Right forelimb (tissue), 1 donor: ENCODE data around the gene SNX8.
A peak's percentile ranks its signal among the peaks of the same experiment; 100 is the strongest.

Experiments
- DNase-seq: peaks from one replicate; pipeline ENCODE4 v3.0.0-alpha.2; 2018

SNX8 gene

DNA sequence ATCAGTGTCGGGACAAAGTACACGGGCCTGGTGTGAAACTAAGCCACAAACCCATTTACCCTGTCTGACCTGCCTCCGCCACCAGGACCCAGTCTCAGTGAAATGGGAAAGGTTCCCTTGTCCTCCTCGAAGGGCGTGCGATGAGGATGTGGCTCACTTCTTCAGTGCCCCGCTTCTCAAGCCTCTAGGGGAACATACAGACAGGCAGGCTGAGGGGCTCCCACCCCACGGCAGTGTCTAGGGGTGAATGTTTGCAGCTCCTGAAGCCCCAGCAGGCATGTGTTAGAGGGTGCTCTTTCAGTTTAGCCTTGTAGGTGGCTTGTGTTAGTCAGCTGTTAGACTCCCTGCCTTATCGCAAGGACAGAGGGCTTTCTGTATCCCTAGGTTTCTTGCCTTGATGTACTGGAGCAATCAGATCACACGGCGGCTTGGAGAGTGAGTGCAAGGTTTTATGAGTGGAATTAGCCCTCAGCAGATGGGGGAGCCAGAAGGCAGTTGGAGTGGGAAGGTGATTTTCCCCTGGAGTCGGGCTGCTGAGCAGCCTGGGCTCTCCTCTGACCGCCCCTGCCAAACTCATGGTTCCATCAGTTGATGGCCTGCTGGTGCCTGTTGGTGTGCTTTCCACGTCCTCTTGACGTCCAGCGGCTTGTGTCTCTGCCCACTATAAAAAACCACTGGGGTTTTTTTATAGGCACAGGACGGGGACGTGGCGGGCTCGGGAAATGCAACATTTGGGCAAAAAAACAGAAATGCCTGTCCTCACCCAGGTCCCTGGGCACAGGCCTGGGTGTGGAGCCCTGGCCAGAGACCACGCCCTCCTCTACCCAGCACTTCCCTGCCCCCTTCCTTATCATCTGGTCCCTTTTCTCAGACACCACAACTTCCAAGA, 71.5 kb downstream of the SNX8 start:
- no peak for DNase-seq

DNA sequence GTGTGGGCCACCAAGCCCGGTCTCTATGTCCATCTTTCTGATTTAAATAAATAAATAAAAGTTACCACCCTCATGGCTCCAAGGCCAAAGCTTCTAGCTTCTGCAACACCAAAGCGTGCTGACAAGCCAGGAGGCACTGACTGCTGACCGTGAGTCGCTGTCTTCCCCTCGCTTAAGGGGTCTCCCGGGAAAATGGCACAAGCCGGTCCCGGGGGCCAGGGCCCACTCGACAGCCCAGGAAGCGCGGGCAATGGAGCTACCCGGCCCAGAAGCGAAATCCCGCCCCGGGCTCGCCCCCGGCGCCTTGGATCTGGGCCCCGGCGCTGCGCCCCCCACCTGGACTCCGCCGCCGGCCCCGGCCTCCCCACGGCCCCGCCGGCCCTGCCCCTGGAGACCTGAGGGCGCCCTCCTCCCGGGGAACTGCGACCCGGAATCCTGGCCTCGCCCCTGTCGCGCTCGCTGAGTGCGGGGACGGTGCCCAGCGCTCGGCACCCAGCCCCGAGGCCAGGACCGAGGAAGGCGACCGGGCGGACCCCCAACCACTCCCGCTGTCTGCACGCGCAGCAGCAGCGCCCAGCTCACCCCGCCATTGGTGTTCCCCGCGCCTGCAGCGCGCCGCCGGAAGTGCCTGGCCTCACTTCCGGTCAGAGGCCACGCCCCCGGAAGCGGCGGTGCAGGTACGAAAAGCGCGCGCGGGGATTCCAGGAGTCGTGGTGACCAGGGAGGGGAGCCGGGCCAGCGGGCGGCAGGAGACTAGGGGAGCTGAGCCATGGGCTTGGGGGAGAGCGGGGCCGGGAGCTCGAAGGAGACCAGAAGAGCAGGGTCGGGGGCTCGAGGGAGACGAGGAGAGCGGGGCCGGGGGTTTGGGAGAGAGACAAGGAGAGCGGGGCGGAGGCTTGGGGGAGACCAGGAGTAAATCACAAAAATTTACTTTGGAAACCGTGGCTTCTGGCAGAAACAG, 72.4 kb downstream of the SNX8 start, which contains the start of the genes MRM2 and NUDT1:
Gene MRM2, minus strand, starts transcription at position 626 of the 961 bp plus-strand sequence. Its CDS starts 36 bp downstream, at position 590.
Gene NUDT1, plus strand, starts transcription at position 647 of the 961 bp plus-strand sequence. CDS start 2,349 bp downstream, outside the sequence.
- DNase-seq = peak; percentile 90

- DNase-seq = no peak
Measured at GRCh38 chr7:2239242-2239641, 75.0 kb downstream of the SNX8 start.

DNA sequence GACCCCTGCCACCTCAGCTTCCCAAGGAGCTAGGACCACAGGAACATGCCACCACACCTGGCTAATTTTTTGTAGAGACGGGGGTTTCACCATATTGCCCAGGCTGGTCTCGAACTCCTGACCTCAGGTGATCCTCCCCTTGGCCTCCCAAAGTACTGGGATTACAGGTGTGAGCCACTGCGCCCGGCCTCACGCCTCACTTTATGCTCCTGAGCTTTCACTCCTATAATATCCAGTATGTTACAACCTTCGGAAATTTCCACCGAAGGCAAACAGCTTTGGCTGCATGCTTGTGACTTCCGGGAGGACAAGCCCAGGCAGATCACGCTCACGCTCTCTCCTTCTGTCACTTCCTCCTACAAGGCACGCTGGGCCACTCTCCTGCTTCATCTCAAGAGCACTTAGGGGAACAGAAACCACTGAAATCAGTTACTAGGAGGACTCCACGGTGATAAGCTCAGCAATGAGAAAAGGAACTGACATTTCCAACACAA, 77.1 kb downstream of the SNX8 start:
- DNase-seq = no peak

DNA sequence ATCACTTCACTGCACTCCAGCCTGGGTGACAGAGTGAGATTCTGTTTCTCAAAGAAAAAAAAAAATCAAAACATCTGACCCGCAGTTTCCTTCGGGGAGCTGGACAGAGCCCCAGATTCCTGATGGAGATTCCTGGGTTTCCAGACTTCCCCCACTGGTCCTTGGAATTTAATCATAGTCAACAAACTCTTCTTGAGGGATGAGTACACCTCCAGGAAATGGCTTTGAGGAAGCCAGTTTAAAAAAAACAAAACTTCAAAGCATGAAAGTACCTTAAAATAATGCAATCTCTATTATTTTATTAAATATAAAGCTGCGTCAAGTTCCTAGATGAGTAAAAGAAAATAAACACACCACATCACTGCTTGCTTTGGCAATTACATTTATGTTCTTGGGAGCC, 80.3 kb downstream of the SNX8 start:
- no peak for DNase-seq

DNA sequence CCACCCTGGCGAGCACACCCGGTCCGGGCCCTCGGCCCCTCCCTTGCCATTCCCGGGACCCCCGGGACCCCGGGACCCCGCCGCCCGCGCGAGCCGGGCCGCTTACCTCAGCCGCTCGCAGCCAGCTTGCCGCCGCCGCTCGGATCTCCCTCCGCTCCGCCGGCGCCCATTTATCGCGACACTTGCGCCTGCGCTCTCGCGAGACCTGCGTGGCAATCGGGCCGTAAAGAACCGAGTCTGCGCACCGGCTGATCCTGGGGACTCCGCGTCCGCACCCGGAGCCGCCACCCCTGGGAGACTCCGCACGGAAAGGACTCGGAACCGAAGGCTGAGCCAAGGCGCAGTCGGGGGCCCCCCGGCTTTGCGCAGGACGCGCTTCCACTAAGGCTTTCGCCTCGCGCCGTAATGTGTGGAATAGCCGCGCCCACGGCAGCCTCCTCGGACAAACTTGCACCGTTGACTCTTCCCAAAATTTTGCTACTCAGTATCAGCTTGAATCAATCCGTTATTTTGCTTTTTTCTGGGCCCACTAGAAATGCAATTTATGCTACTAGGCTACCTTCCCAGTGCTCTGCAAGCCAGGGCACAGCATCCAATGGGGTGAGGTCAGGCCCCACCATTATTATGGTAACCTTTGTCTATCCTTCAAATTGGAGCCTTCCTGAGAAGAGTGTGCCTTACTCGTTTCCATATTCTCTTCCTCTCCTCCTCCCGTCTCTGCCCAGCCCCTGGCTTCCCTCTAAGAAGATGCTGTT, 81.3 kb downstream of the SNX8 start, which contains the start of gene MAD1L1:
Gene MAD1L1, minus strand, starts transcription at position 180 of the 755 bp plus-strand sequence. CDS start 2,812 bp downstream, outside the sequence.
- peak; percentile 94 for DNase-seq

DNA sequence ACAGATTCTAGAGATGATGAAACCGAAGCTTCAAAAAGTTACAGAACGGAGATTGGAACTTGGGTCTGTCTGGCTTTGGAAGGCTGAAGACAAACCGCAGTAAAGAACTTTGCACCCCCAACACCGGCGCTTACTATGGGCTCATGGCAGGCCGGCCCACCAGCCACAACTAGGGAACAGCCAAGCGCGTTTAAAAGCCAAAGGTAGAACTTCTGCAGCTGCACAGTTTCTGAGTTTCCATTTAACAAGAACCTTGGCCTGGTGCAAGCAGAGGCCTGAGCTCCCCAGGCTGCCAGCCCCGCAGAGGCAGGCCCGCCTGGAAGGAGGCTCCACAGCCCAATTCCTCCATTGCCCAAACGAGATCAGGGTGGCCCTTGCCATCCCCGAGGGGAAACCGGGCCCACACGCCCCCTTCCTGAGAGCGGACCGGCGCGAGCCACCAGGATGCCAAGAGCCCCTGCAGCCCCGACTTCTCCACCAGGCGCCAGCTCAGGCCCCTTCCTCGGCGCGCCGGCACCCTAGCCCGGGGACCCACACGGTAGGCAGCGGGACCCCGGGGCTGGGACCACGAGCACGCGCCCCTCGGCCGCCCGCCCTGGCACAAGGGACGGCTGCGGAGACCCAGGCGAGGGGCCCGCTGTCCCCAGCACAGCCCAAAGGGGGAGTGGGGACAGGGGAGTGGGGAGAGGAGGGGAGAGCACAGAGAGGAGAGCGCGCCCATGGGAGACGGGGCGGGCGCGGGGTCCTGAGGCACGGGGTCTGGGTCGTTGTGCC, 82.1 kb downstream of the SNX8 start:
- DNase-seq = no peak

GRCh38 chr7:2230882-2231281, 83.4 kb downstream of the SNX8 start:
- DNase-seq = no peak

DNA sequence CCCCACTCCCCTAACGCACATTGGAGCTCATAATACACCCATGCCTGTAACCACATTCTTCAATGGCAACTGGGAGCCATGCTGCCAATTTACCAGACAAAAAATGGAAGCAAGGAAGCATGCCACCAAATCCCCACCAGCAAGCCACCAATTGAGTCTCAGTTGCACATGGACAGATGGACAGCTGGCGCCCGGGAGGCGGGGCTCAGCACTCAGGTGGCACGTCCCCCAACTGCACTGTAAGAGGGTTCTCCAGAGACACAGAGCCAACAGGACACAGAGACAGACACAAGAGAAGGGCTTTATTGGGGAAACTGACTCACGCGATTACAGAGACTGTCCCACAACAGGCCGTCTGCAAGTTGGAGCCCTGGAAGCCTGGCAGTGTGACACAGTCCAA, 84.0 kb downstream of the SNX8 start:
- DNase-seq = no peak

DNA sequence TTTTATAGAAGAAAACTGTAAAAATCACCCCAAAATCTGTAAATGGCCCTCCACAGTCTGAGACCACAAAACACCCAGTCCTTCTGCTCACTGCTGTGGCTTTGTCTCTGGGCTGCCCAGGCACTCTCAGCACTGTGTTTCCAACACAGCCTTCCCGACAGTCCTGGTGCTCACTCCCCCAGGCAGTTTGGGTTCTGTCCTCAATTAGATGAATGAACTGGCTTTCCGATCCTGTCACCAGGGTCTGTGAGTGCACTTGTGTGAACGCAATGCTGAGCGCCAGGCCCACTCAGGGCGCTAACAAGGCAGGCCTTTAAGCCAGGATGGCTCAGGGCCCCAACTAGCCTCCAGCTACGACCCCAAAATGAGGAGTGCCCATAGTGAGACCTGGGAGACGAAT, 84.8 kb downstream of the SNX8 start:
- no peak for DNase-seq

- no peak for DNase-seq
Measured at GRCh38 chr7:2228921-2229320, 85.3 kb downstream of the SNX8 start.

DNA sequence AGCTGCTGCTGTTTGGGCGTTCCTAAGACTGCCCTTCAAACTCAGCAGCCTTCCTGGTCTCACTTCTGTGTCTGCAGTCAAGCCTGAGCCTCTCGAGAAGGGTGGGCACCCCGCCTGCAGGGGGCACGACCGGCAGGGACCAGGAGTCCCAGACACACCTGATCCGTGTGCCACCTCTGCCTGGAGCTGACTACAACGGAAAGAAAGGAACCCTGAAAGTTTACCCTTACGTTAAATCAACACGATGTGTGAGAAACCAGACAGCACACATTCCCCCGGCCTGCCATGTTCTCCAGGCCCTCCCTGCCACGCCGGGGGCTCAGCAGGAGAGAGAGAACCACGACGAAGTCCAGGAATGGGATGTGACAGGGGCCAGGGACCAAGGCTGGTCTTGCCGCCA, 86.5 kb downstream of the SNX8 start:
- DNase-seq = no peak

DNA sequence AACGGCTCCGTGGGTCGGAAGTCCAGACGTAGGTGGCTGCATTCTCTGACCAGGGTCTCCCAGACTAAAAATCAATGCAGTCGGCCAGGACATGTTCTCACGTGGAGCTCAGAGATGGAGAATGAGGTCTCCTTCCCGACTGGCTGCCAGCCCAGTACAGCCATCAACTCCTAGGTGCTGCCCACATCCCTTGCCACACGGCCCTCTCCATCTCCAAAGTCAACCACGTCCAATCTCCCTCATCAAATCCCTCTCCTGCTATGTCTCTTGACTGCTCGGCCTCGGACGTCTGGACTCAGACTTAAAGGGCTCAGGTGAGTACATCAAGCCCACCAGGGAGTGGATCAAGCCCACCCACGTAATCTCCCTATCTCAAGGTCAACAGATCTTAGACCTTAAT, 88.4 kb downstream of the SNX8 start:
- DNase-seq = no peak

DNA sequence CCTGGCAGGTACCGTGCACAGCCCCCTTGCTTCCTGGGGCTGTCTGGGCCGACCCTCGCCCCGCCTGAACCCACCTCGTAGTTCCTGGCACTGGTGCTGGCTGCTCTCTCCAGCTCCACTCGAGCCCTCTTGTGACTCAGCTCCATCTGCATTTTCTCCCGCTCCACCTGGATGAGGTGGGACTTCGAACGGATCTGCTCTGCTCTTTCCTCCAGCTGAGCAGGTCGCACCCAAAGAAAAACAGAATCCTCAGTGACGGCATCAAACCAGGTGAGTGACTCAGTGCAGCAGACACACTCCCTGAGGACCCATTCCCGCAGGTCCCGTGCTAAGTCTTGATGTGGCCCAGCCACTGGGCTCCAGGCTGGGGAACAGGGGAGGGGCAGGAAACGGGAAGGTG, 88.9 kb downstream of the SNX8 start:
- DNase-seq = no peak

GRCh38 chr7:2224934-2225333, 89.3 kb downstream of the SNX8 start:
- no peak for DNase-seq

DNA sequence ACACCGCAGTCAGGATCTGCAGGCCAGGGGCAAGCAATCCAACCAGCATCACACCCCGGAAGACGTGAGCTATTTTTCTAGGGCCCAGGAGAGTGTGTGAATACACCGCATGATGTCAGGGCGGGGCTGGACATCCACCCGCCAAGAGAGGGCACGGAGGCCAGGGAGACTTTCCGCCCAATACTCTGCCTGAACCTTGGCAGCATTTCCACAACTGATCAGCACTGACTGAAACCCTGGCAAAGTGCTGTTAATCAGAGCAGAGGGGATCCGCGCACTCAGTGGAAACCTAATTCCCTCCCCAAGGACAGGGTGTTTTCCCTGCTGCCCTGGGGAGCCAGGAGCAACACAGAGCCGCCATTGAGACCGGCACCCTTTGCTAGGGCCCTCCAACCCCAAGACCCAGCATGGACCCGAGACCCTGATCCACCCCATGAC, 89.7 kb downstream of the SNX8 start:
- no peak for DNase-seq

GRCh38 chr7:2223321-2223720, 90.9 kb downstream of the SNX8 start:
- DNase-seq = no peak

DNA sequence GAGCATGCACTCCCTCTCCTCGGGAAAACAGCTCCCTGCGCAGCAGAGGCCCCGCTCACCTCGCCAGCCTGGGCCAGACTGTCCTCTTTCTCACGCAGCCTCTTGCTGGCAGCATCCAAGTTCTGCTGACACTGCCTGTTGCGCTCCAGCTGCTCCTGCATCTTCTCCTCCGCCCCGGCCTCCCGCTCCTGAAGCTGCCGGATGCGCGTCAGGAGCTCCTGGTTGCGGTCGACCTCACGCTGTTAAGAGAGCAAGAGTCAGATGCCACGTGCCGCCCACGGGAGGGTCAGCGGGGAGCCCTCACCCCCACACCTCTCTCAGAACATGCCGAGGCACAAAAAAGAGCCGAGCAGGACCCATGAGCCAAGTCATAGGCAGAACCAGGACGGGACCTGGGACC, 91.7 kb downstream of the SNX8 start:
- DNase-seq = no peak

GRCh38 chr7:2220954-2221353, 93.3 kb downstream of the SNX8 start:
- no peak for DNase-seq

DNA sequence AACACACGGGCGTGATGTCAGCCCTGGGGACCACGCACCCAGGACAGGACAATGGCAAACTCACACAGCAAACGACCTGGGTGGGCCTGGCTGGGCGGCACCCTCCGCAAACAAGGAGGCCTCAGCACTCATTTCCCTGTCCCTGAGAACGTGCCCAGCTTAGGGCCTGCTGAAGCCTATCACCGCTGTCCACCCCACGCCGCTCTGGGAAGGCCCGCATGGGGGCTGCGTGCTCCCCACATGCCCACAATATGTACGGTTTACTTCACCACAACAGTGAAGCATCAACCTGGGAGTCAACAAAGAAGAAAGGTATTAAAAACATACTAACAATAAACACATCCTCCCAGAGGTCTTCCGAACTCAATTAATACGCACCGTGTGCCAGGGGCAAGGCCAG, 93.7 kb downstream of the SNX8 start:
- DNase-seq = no peak

- DNase-seq = no peak
Measured at GRCh38 chr7:2220030-2220429, 94.2 kb downstream of the SNX8 start.

DNA sequence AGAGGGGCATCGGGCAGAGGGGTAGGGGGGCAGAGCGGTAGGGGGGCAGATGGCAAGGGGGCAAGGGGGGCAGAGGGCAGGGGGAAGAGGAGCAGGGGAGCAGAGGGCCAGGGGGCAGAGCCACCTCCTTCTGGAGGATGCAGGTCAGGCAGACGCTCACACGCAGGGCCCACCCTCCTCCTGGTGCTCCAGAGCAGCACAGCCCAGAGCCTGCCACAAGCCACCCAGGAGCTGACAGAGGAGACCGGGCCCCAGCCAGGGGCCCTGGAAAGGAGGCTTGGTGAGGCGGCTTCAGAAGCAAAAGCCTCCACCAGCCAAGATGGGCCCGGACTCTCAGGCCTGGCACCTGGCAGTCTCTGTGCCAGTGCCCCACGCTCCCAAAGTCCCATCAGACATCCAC, 94.6 kb downstream of the SNX8 start:
- DNase-seq = no peak
